Breast epithelium (tissue), 4 donors: ENCODE results near the gene MACROD1. TPM values are rescaled to one million over a fixed set of nuclear protein-coding genes. Genes with fewer than 3 reads are reported as not detected.

Experiments used
- DNase-seq, 2 donors: peaks; one replicate each; pipeline ENCODE4 v3.0.0-alpha.2; 2019; ENCODE audit warnings: low spot score in 2 of 2
- H3K27ac ChIP-seq, 2 donors: fragments of 200-600 bp; sonication (generic) in 1 of 2; one replicate each; pipeline ENCODE4 v1.5.1; 2016 to 2019; ENCODE audit warnings: mild to moderate bottlenecking in 1 of 2
- H3K27me3 ChIP-seq, 2 donors: fragments of 200-600 bp; sonication (generic) in 1 of 2; one replicate each; pipeline versions ENCODE4 v1.5.1 to v1.6.0; 2017 to 2019; ENCODE audit warnings: control low read depth in 1 of 2, mild to moderate bottlenecking in 1 of 2
- H3K36me3 ChIP-seq: fragments of 200-600 bp; one replicate; pipeline ENCODE4 v1.5.1; 2019
- H3K4me1 ChIP-seq, 2 donors: fragments of 200-600 bp; sonication (generic); one replicate each; pipeline ENCODE4 v1.5.1; 2016 to 2019; ENCODE audit warnings: control low read depth in 1 of 2
- H3K4me3 ChIP-seq, 3 donors: fragments of 200-600 bp; sonication (generic); 1 replicate in 2 of 3; 2 replicates in 1 of 3; pipeline ENCODE4 v1.5.1; 2016 to 2019; ENCODE audit warnings: mild to moderate bottlenecking in 3 of 3, moderate library complexity in 2 of 3
- H3K9me3 ChIP-seq, 2 donors: fragments of 200-600 bp; sonication (generic) in 1 of 2; one replicate each; pipeline ENCODE4 v1.5.1; 2016 to 2019; ENCODE audit warnings: control low read depth in 1 of 2
- CTCF ChIP-seq, 3 donors: fragments of 450-650 bp; IDR thresholded peaks; one replicate each; pipeline ENCODE4 v1.5.1; 2016 to 2017; ENCODE audit warnings: antibody characterized with exemption in 3 of 3, mild to moderate bottlenecking in 3 of 3, moderate library complexity in 3 of 3
- POLR2A ChIP-seq: fragments of 450-650 bp; IDR thresholded peaks from one replicate; pipeline ENCODE4 v1.6.1; 2016; ENCODE audit warnings: antibody characterized with exemption, mild to moderate bottlenecking, moderate library complexity
- POLR2AphosphoS5 ChIP-seq, 3 donors: sonication (generic); formaldehyde crosslinking; IDR thresholded peaks; one replicate each; pipeline ENCODE4 v1.6.1; 2017; ENCODE audit warnings: antibody characterized with exemption in 3 of 3
- intact Hi-C: fragments of 100-400 bp; cut with DNase I; formaldehyde crosslinking; loops from one replicate; pipeline ENCODE4 v1.15.1; 2023; ENCODE audit warnings: low total_unique reads
- total RNA-seq, 3 donors: library from RNA; depleted of rRNA; stranded (reverse); fragments of >200 nt; gene quantifications; one replicate each; pipeline ENCODE4 v1.1.0, GENCODE V29; 2016

The MACROD1 gene
- total RNA-seq, 3 donors from 2014 or later = 19.7 to 113 (median 40.3) TPM

GRCh38 chr11:64107303-64107702 lies 58.6 kb downstream of the MACROD1 start:
- H3K27ac ChIP-seq = no peak overlapping the region
- H3K4me1 ChIP-seq = no peaks in the 10 kb centered on the region
- no peak overlapping the region for H3K4me3 ChIP-seq
- no peaks in the 10 kb centered on the region for H3K36me3 ChIP-seq
- no peaks in the 10 kb centered on the region for H3K27me3 ChIP-seq
- intact Hi-C loops = no loop called here
- no peak for TF ChIP-seq CTCF (IDR thresholded peaks at IDR 0.05)
- no peak for TF ChIP-seq POLR2A
- TF ChIP-seq POLR2AphosphoS5 (IDR thresholded peaks at IDR 0.05) = no peak
- no peaks in the 10 kb centered on the region for H3K9me3 ChIP-seq
- no peak for DNase-seq

- H3K27me3 ChIP-seq = no peaks in the 10 kb centered on the region
- intact Hi-C loops = no loop called here
- no peak for DNase-seq
- H3K9me3 ChIP-seq = no peaks in the 10 kb centered on the region
- no peak overlapping the region for H3K27ac ChIP-seq
- H3K36me3 ChIP-seq = no peaks in the 10 kb centered on the region
- TF ChIP-seq POLR2A = no peak
- TF ChIP-seq CTCF (IDR thresholded peaks at IDR 0.05) = no peak
- no peak for TF ChIP-seq POLR2AphosphoS5 (IDR thresholded peaks at IDR 0.05)
- H3K4me3 ChIP-seq = no peak overlapping the region
- H3K4me1 ChIP-seq = no peaks in the 10 kb centered on the region
Measured at GRCh38 chr11:64104632-64105031, 61.3 kb downstream of the MACROD1 start.

GRCh38 chr11:64103277-64103985 lies 62.5 kb downstream of the MACROD1 start:
- intact Hi-C loops = no loop called here
- H3K9me3 ChIP-seq = no peaks in the 10 kb centered on the region
- no peak overlapping the region for H3K4me3 ChIP-seq
- TF ChIP-seq CTCF (IDR thresholded peaks at IDR 0.05) = no peak
- no peak for TF ChIP-seq POLR2AphosphoS5 (IDR thresholded peaks at IDR 0.05)
- TF ChIP-seq POLR2A = no peak
- no peak overlapping the region for H3K27ac ChIP-seq
- H3K27me3 ChIP-seq = no peaks in the 10 kb centered on the region
- no peaks in the 10 kb centered on the region for H3K36me3 ChIP-seq
- DNase-seq = no peak
- no peaks in the 10 kb centered on the region for H3K4me1 ChIP-seq

- no peaks in the 10 kb centered on the region for H3K4me1 ChIP-seq
- no peaks in the 10 kb centered on the region for H3K27me3 ChIP-seq
- no peak for DNase-seq
- no peaks in the 10 kb centered on the region for H3K36me3 ChIP-seq
- intact Hi-C loops = no loop called here
- no peaks in the 10 kb centered on the region for H3K9me3 ChIP-seq
- no peak overlapping the region for H3K4me3 ChIP-seq
- TF ChIP-seq POLR2A (no peak), CTCF (IDR thresholded peaks at IDR 0.05) (no peak), POLR2AphosphoS5 (IDR thresholded peaks at IDR 0.05) (no peak)
- H3K27ac ChIP-seq = no peak overlapping the region
Measured at GRCh38 chr11:64102005-64102738, 63.7 kb downstream of the MACROD1 start.

GRCh38 chr11:64101461-64101860 lies 64.5 kb downstream of the MACROD1 start:
- Histone ChIP-seq H3K27ac (no peak overlapping the region), H3K36me3 (no peaks in the 10 kb centered on the region), H3K9me3 (no peaks in the 10 kb centered on the region), H3K4me1 (no peaks in the 10 kb centered on the region), H3K27me3 (no peaks in the 10 kb centered on the region), H3K4me3 (no peak overlapping the region)
- DNase-seq = no peak
- no peak for TF ChIP-seq CTCF (IDR thresholded peaks at IDR 0.05)
- no peak for TF ChIP-seq POLR2A
- no peak for TF ChIP-seq POLR2AphosphoS5 (IDR thresholded peaks at IDR 0.05)
- intact Hi-C loops = no loop called here
